Right forelimb (tissue), 1 donor: Measurements from ENCODE around the gene PCDH15.

Experiments
- DNase-seq: peaks from one replicate; pipeline ENCODE4 v3.0.0-alpha.2; 2018

The PCDH15 gene

GRCh38 chr10:54108961-54109360 is 692.1 kb downstream of the PCDH15 start:
- DNase-seq, result no peak

DNA sequence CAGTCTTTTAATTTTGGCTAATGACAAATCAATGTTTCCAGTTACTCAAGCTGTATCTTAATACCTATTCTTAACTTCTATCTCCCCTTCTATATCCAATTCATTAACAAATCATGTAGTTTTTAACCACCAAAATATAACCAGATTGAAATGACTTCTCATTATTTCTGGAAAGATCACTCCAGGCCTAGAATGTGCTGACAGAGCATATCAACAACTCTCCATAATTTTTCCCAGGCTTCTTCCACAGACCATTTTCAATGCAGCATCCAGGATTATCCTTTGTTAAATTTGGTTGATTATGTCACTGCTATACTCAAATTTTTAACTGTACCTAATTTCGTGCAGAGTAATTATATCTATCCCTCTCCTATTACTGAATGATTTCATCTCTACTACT is 704.1 kb downstream of the PCDH15 start:
- no peak for DNase-seq

- DNase-seq, result no peak
Observed at GRCh38 chr10:54094321-54094720, 706.7 kb downstream of the PCDH15 start.

DNA sequence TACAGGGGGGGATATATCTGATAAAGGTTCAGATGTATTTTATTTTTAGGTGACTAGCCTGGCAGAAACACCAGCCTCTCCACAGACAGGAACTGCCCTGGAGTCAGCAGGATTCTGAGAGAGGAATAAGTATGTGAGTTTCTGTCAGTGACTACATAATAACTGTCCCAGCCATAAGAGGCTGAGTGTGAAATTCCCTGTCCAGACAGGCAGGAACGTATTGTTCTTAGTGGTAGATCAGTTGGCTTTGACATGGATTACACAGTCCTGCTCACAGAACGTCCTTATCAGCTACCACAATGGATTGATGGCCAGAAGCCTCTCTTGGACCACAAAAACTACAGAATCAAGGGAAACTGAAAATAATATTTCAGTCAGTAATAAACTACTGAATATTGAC is 709.8 kb downstream of the PCDH15 start:
- no peak for DNase-seq

- DNase-seq, result no peak
Observed at GRCh38 chr10:54081950-54082349, 719.1 kb downstream of the PCDH15 start.

GRCh38 chr10:54067361-54067760 is 733.7 kb downstream of the PCDH15 start:
- DNase-seq, result no peak

DNA sequence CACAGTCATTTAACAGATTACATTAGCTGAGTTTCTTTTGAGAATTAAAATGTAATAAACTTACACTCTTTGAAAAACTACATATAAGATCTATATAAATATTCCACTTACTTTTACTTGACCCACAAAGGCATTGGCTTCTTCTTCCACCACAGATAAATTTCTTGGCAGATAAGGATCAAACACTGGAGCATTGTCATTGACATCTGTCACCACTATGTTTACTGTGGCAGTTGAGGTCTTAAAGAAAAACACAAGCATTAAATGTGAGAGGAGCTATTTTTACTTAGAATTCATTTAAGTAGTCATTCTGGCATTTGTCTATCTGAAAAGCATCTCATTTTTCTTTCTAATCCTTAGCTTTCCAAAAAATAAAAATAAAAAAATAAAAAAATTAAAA is 734.4 kb downstream of the PCDH15 start:
- DNase-seq, result no peak

GRCh38 chr10:54065106-54065505 is 735.9 kb downstream of the PCDH15 start:
- no peak for DNase-seq

DNA sequence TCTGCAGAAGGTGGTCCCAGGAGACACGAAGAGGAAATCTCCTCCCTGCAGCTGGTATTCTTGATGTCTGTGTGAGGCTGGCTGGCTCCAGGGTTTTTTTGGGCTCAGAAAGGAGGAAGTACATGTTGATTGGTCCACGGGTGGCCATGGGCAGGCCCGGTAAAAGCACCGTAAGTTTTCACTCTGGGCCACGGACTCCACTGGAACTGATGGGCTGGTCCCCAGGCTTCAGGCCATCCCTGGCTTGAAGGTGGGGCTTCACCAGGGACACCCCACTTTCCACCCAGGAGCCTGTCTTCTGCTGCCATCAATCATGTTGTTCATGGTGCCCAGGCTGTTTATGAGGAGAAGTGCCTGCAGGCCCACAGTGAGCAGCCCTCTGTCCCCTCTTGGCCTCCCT is 736.8 kb downstream of the PCDH15 start:
- no peak for DNase-seq

- no peak for DNase-seq
Observed at GRCh38 chr10:54063514-54063913, 737.5 kb downstream of the PCDH15 start.

GRCh38 chr10:54060572-54060971 is 740.5 kb downstream of the PCDH15 start:
- DNase-seq, result no peak

DNA sequence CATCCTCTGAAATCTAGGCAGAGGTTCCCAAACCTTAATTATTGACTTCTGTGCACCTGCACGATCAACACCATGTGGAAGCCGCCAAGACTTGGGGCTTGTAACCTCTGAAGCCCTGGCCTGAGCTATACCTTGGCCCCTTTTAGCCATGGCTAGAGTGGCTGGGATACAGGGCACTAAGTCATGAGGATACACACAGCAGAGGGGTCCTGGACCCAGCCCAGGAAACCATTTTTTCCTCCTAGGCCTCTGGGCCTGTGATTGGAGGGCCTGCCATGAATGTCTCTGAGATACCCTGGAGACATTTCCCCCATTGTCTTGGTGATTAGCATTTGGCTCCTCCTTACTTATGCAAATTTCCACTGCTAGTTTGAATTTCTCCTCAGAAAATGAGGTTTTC is 743.7 kb downstream of the PCDH15 start:
- no peak for DNase-seq

- no peak for DNase-seq
Observed at GRCh38 chr10:54026340-54026739, 774.7 kb downstream of the PCDH15 start.

DNA sequence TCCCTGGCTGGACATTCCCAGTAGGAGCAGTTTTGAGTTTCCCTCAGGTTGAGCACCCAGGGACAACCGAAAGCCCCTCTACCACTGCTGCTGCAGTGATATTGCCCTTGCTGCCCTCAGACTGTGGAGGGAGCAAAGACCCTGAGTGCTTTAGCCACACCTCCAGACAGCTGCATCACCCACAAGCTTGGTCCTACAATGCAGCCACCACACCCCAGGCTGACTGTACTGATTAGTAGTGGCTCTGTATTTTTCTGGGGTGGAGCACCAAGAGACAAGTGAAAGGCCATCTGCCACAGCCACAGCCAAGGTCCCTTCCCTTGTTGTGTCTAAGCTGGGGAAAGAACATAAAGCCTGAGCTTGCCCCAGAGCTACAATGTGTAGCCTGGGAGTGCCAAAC is 789.9 kb downstream of the PCDH15 start:
- DNase-seq, result no peak

DNA sequence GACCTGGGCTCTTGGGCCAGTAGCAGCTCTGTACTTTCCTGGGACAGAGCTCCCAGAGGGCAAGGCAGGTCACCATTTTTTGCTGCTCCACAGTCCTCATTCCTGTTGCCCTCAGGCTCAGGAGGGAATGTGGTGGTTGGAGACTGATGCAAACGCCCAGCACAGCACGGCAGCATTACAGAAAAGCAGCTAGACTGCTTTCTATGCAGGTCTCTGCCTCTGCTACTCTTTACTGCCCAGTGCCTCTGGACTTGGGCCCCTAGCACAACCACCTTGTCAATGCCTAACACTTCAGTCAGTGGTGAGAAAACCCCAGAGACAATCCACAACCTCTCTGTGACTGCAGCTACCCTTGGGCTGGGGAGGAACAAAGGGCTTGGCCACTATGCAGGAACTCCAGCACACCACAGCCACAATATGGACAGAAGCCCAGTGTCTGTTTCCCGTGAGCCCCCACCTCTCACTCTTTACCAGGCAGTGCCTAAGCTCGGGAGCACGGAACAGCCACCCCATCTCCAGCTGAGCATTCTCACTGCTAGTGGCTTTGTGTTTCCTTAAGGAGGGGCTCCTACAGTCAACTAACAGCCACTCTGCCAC is 790.6 kb downstream of the PCDH15 start:
- no peak for DNase-seq

DNA sequence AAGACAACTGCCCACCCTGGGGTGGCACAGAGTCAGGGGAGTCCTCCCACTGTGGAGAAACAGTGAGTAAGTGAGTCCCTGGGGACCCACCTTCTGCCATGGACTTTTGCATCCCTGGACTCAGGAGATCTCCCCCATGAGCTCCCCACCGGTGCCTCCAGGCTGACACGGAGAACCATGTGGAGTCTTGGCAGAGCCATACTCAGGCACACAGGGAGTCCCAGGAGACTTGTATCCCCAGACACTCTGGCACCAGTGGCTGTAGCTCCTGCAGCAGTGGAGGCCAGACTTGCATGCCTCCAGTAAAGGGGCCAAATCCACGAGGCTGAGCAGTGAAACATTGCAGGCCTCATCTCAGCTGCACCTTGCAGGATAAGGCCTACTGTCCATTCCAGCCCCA is 791.4 kb downstream of the PCDH15 start:
- no peak for DNase-seq

- DNase-seq, result no peak
Observed at GRCh38 chr10:54002077-54002476, 799.0 kb downstream of the PCDH15 start.

DNA sequence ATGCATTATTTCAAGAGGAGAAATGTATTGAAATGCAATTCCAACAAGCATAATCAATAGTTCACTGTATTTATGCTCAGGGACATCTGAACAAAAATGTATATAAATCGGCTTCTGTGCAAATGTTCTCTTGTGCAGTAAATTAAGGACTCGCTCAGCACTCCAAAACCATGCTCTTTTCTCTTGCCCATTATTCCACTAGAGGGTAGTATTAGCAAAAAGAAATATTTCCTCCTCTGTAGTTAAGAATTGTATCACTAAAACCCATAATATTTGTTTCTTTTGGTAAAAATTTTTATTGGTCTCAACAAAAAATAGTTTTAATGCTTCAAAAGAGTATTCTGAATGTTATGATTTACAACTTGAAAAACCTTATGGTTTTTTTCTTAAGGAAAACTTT is 803.1 kb downstream of the PCDH15 start:
- DNase-seq, result no peak

DNA sequence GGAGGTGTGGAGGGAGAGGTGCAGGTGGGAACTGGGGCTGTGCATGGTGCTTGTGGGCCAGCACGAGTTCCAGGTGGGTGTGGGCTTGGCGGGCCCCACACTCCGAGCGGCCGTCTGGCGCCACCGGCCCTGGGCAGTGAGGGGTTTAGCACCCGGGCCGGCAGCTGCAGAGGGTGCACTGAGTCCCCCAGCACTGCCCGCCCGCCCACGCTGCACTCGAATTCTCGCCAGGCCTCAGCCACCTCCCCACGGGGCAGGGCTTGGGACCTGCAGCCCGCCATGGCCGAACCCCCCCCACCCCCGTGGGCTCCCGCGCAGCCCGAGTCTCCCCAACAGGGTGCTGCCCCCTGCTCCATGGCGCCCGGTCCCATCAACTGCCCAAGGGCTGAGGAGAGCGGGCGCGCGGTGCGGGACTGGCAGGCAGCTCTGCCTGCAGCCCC is 810.2 kb downstream of the PCDH15 start:
- DNase-seq, result no peak

GRCh38 chr10:53983431-53983830 is 817.6 kb downstream of the PCDH15 start:
- no peak for DNase-seq

GRCh38 chr10:53980210-53980609 is 820.8 kb downstream of the PCDH15 start:
- no peak for DNase-seq

GRCh38 chr10:53978301-53978700 is 822.7 kb downstream of the PCDH15 start:
- DNase-seq, result no peak

DNA sequence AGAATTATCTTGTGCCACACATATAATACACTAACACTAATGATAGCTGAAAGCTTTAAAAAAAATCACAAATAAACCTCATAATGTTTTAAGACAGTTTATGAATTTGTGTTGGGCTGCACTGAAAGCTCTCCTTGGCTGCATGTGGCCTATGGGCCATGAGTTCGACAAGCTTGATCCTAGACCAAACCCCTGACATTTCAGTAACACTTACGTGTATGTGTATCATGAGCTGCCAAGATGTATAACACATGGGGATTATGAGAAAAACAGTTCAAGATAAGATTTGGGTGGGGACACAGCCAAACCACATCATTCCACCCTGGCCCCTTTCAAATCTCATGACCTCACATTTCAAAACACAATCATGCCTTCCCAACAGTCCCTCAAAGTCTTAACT is 823.8 kb downstream of the PCDH15 start:
- no peak for DNase-seq

GRCh38 chr10:53957401-53957800 is 843.6 kb downstream of the PCDH15 start:
- DNase-seq, result no peak

DNA sequence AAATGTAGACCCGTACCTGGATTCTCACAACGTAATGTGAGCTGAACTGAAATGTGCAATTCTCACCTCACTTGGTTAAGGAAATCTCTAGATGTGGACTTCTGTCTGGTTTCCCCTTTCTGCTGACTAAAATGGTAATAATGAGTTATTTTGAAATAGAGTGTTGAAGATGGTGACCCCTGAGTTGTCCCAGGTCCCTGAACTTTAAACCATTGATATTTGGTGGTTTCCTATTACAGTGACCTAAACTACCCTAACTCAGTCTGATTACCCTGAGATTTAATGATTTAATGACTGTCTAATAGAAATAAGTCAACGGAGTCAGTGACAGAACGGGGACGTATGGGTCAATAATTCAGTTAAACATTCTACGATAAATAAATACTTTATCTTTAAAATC is 845.9 kb downstream of the PCDH15 start:
- no peak for DNase-seq
